Limb (tissue), 2 donors: ENCODE measurements around the gene ASPRV1.

ENCODE experiments used
- DNase-seq, 2 donors: peaks; one replicate each; pipeline ENCODE4 v3.0.0-alpha.2; 2016; ENCODE audit errors: extremely low spot score in 2 of 2

Gene ASPRV1

DNA sequence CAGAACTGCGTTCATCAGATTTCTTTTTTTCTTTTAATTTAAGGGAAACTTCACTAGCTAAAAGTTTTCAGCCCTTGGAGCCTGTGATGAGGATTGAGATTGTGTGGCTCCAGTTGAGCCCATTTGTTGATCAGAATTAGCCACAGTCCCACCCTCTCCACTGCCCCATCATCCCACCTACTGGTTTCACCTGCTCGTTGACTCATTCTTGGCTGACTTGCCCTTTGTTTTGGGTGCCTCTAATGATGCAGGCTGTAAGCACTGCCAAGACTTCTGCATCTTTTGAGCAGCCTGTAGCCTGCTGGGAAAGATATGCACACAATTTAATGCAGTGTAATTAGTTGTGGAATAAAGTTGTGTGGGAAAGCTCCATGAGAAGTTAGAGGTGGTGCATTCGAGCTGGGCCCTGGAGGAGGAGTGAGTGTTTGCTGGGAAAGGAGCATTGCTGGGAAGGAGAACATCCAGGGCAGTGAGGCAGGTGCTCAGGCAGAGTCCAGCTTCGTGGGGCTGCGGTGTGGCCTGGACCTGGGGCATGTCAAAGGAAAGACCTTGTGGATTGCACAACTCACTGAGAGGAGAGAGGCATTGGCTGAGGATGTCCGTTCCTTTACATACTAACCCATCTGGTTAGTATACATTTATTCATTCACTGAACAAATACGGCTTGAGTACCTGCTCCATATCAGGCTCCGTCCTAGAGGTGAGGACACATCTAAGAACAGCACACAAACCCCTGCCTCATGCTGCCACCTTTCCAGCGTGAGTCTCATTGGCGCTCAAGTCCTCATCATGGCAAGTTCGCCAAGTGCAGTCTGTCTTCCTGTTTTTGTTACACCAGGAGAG is 18.2 kb downstream of the ASPRV1 start:
- no peak for DNase-seq

DNA sequence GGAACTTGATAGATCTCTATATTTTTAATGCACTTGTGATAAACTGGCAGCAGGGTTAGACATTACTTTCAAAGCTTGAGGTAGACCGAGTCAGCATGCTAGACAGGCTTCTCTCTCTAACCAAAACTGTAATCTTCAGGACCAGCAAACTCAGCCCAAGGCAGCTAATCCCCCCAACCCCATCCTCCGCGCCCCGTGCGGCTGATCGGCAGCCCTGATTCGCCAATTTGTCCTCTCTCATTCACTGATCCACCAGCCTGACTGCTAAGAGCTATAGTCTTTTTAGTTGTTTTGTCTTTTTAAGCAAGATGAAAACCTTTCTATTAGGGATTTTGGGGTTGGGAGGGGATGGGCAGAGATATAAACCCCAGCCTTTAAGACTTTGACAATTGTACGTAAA is 20.7 kb downstream of the ASPRV1 start:
- DNase-seq, result no peak

DNA sequence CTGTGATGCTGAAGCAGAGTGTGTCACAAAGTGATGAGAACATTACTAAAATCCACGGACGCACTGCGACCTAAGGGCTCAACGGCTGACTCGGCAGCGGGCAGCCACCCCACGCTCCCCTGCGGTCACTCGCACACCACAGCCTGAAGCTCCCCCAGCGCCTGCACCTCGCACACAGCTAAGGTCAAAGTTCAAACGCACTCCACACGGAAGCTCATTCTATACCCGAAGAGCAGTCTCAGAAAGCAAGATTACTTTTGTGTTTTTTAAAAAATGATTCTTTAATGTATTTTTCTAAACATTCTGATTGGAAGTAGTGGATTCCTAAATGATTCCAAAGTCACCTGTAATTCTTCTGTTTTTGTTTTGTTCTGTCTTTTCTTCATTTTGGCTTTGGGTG is 21.7 kb downstream of the ASPRV1 start:
- no peak for DNase-seq

DNA sequence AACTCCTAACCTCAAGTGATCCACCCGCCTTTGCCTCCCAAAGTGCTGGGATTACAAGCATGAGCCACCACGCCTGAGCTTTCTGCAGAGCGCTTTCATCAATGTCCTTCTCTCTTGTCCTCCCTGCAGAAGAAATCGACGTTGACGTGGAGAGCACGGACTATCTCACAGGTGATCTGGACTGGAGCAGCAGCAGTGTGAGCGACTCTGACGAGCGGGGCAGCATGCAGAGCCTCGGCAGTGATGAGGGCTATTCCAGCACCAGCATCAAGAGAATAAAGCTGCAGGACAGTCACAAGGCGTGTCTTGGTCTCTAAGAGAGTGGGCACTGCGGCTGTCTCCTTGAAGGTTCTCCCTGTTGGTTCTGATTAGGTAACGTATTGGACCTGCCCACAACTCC is 23.5 kb downstream of the ASPRV1 start:
- DNase-seq, result no peak

DNA sequence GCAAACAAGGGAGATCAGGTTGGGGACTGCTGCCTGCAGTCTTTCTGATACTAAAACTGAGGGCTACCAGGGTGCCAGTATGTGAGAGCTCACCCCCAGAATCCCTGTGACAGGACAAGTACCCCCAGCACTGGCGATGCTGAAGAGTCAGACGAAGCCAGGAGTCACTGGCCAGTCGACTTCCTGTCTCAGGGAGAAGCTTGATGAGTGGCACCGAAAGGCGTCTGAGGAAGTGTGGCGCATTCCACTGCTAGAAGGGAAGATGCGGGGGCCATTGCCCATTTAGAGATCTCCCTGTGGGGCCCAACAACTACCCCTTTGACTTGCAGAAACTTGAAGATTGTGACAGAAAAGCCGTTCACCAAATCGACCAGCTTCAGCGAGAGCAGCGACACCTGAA is 24.5 kb downstream of the ASPRV1 start:
- DNase-seq, result no peak

DNA sequence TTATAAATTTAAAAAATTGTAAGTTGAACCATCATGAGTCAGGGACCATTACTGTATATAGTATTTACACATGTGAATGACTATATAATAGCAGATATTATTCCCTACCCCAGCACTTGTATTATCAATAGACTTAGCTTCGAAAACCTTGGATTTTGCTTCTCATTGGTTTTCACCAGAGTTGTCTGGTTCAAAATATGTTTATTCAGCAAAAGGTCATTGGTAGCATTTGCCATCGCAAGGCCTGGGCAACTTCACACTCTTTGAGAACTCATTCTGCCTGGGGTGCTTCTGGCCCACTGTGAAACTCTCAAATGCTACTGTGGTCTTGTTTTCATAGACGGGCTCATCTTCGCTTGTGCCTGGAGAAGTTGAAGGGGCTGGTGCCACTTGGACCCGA is 26.4 kb downstream of the ASPRV1 start:
- DNase-seq, result no peak

DNA sequence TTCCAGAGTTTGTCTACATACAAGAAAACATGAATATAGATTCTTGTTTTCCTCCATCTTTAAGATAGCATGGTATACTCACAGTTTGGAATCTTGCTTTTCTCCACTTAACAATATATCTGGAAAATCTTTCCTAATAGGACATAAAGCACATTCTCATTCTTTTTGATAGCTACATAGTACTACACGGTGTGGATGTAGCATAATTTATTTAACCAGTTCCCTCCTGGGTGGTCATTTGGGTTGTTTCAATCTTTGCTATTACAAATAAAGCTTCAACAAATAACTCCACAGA is 26.9 kb downstream of the ASPRV1 start:
- DNase-seq, result no peak

DNA sequence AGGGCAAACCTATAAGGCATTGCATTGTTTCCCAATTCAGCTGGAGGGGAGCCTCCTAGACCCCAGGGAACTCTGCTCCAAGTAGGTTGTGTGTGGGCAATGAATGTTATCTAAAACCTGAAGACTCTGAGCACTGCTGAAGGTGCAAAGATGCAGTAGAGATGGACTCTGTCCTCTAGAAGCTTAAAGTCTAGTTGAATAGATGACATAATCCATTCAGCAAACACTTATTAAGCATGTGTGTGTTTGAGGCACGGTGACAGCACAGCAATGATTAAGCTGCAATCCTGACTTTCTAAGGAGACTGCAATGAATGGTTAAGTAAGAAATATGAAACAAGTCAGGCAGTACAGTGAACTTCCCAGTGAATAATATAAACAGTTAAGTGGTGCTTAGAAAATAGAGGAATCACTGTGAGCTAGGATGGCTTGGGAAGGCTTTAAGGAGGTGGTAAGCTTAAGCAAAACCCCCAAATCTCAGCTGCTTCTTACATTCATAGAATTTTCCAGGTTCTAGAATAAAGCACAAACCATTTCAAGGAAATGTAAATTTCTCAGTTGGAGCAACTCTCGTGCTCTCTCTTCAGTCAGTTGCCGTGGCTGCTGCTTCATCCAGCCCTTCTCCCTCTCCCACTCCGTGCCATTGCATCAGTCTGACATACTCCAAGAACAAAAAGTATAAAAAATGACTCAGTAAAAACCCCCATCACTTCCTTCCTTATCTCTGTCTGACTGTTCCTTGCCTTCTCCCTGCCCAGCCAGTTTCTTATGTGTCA is 27.4 kb downstream of the ASPRV1 start:
- DNase-seq, result no peak

DNA sequence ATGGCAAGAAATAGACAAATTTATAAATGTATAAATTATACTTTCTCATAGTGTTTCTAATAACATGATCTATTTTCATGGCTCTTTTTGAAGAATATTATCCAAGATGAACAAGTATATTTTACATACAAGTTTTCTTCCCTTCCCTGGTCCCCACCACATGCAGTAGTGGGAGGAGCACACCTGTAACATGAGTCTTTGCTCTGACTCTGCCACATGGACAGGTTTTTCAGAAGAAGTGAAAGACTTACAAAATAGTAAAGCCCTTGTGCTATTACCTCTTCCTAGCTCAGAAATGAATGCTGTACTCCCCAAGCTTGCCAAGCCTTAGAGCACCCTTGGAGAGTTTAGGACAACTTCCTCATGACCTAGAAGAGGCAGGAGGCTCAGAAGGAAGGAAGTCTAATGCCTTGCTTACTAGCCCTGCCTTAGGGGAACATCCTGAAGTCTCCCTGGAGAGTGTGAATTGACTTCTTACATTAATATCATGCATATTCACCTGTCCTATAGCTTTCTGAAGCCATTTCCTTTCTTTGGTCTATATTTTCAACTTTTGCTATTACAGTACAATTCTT is 28.1 kb downstream of the ASPRV1 start:
- DNase-seq, result no peak

DNA sequence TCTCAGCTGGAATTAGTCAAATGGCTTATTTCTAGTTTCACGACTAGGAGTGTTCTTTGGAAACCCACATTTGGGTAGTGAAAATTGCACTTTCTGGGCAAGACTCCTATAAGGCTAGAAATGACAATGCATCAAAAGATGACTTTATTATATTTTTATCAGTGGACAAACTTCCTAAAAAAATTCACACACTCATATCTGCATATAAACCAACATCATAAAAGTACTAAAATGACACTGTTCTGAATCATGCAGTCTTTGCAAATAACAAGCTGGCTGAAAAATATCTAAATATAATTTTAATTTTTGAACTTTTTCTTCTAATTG is 28.9 kb downstream of the ASPRV1 start:
- DNase-seq, result no peak

DNA sequence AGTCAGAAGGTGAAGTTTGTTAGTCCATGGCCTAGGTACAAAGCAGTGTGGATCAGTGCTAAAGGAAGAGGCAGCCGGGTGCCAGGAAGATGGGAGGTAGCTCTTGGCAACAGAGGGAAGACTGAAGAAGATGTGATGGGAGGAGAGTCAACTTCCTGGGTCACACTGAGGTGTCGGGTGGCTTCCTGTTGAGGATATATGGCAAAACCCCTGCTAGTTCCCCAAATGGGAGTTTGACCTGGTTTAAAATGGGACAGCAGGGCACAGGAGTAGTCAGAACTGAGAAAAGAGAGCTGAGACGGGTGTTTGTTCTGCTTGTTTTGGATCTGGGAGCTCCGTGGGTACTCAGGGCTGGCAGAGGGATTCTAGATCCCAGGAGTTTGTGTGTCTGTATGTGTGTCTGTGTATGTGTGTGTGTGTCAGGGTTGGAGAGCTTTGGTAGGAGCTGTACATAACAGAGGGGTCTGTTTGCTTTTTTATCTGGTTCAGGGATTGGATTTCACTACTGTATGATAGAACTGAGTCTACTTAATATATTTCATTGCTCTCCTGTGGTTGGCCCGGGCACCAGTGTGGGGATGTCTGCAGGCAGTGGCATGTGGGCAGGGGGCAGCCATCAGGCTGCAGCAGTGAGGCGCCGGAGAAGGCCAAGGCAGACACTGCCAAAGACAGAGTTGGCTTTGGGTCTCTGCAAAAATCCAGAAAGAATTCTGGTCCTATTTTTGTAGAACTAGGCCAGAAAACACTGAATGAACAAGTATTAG is 29.4 kb downstream of the ASPRV1 start:
- no peak for DNase-seq

DNA sequence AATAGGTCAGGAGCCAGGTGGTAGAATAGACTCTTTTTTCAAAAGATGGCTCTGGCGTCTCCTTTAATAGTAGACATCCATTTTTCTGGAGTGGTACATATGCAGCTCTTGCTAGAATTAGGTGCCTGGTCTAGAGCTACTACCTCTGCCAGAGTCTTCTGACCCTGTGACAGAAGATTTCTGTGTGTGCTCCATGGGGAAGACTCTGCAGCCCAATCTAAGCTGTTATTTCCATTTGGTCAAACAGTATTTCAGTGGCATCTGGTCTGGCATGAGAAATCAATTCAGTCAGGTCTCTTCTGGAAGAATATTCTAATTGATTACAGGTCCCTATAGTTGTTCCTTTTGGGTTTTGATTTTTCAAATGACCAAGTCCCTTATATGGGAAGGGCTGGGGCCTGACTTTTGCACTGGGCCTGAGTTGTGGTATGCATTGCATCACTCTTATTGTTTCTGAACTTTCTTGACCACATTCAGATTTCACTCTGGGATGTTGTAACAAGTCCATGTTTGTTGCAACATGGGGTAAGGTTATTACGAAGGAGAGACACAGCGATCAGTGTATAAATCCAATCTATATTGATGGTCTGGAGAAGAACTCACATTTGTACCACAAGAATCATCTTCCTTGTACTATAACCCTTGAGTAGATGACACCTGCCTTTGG is 34.4 kb downstream of the ASPRV1 start:
- no peak for DNase-seq

DNA sequence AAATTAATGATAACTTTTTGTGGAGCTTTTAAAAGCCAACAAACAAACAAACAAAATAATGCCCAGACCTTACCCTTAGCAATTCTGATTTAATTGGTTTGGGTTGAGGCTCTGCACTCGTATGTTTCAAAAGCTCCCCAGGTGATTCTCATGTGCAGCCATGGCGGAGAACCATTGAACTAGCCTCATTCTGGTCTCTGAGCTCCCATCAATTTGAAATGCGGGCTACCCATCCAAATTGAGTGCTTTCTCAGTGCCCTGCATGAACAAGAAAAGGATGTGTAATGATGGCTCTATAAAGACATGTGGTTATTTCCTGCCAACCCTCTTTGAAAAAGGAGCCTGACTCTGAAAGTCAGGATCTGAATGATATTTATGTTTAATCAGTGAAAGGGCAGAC is 38.3 kb downstream of the ASPRV1 start:
- DNase-seq, result no peak

DNA sequence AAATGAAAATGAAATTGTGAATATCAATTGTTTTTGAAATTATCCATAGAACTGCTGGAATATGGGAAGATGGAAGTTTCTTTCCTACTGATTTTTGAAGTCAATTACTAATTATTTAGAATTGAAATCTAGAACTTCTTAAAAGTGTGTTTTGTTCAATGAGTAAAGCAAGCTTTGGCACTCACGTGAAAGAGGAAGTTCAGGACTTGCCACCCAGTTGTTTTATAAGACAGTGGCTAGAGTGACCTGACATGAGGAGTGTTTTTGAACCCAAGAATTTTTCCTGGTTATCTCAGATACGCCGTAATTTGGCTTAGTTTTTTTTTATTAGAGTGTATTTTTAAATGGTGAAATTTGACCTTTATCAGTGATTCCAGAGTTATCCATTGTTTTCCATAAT is 43.0 kb downstream of the ASPRV1 start:
- no peak for DNase-seq

DNA sequence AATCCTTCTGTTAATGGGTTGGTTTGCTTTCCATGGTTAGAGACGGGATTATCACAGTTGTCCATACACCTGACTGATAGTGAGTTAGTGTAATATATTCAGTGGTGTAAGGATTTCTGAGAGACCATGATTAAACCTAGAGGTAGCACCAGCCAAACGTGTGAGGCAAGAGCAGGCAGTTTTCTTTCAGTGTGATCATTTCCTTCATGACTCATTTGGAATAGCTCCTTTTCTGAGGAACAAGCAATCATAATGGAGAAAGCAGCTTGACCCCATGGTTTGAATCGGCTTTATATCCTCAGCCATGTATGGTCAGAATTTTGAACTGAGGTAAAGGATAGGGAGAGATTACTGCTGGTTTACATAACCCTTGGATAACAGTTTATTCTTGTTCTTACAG is 43.6 kb downstream of the ASPRV1 start:
- no peak for DNase-seq

DNA sequence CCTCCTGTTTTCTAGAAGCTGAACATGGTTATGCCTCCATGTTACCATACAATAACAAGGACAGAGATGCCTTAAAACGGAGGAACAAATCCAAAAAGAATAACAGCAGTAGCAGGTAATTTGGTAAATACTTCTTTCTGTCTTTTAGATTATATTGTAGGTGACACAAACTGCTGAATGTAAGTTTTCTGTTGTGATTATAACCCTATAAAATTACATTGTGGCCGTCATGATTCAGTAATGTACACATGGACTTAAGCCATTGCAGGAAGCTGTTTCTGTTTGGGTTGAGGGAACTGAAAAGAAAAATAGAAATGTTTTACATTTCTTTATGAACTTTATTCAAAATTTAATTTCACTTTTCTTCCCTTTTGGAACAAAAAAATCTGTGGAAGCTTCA is 45.3 kb downstream of the ASPRV1 start:
- DNase-seq, result no peak

DNA sequence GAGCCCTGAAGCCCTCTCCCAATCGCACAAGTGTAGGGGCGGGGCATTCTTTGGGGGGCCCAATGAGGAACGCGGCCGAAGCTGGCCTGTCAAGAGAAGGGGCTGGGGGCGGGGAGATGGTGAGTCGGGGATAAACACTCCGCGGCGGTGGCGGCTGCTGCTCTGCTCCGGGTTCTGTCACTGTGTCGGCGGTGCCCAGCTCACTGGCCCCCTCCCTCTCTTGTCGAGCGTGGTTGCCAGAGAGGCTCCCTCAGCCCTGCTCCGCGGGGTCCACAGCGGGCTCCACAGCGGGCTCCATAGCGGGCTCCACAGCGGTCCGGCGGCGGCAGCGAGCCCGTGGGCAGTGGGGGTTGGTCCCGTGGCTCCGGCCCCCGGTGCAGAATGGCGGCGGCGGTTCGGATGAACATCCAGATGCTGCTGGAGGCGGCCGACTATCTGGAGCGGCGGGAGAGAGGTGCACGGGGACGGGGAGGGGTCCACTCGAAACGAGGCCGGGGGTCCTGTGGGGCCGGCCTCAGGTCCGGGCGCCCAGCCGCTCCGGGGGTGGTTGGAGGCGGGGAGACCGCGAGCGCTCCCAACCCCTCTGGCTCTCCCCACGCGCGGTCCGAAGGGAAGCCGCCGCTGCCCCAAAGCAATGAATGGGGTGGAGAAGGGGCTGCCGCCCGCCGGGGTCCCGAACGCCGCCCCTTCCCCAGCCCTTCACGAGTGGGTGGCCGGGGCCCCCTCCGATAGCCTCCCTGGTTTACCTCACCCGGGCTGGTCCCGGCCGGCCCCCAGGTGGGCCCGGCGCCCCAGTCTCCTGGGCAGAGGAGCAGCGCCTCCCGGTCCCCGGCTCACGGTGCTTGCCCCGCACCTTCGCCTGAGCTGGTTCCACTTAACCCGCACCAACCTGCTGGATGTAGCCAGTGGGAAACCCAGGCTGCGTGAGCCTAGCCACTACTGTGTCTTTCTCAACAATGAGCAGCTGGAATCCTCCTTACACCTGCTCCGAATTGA is 46.2 kb downstream of the ASPRV1 start, which contains the start of gene MXD1:
Gene MXD1, plus strand, starts transcription at position 160 of the 996 bp plus-strand sequence. Its CDS starts 222 bp downstream, at position 382.
- no peak for DNase-seq

DNA sequence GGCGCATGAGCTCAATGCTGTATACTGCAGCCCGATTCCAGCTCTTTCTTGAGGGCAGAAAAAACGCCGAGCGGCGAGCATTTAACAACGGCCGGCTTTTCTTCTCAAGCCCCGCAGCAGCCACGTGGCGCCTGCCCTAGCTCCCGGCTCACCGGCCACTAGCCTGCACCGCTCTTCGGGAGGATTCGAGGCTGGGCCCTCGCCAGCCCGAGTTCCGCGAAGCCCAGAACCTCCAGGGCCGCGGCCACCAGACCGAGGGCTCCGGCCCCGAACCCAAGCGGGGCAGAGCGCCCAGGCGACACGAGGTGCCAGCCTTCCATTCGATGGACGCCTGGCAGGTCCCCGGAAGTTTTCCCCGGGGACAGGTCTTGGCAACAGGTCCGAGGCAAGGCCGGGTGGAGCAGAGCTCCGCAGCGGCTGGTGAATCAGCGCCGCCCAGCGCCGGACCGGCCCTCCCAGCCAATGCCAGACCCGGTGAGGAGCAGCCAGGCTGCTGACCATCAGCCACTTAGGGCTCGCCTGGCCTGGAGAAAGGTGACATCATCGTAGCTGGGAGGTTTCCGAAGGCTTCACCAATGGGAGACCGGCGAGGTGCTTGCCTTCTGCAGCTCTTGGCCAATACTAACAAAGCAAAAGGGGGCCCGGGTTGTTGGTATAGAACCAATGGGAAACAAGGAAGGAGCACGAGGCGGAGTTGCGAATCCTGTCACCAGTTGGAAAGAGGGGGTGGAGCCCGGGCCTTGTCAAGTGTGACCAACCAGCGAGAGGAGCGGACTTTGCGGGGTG is 47.1 kb downstream of the ASPRV1 start:
- peak; percentile 99 to 100 for DNase-seq

DNA sequence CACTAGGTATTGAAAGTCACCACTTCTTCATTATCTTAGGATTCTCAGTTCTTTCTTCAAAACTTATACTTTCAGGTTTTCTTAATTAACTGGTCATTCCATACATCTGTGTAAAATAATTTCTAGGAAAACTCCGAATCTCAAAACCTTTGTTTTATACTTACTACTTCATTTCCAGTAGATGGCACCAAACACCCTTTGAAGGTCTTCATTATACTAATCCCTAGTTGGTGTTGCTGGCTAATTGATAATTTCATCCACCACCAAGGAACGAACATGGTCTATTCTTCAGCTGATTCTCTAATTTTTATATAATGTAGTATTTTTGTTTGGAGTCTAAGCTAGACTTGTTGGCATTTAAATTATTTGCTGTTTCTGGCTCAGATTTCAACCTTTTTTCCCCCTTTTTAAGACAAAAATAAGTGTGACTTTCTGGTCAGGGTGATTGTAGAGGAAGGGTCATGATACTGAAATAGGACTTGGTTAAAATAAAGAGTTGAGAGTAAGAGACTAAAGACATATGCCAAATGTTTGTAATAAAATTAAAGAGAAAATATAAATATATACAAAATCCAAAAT is 49.4 kb downstream of the ASPRV1 start:
- DNase-seq, result peak in 1 of 2 donors; percentile 72
